Measurements from ENCODE around the gene LRRC8D. TPM values are rescaled to one million over a fixed set of nuclear protein-coding genes. Genes with fewer than 3 reads are reported as not detected.

LRRC8D gene
- polyA plus RNA-seq, 3 donors: 34.8 to 40.2 (median 37.2) TPM

DNA sequence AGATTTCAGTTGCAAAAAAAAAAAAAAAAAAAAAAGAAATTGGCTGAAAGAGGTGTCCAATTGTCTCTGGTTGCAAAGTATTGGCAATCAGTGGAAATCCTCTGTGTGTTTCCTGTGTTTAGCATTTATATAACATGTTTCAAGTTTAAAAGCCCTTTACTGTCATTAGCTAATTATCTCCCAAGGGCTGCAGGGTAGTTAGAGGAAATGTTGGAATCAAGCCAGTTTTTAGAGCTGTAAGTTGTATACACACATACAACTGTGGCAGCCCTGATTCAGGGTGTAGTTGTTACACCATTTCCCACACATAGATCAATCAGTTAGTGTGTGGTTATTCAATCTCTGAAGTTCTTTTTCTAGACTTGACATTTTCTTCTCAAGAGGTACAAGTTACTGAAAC is 165.2 kb downstream of the LRRC8D start:
- no peak for DNase-seq (ENCODE audit: extremely low read depth in 1 of 11, low read depth in 9 of 11, low spot score in 4 of 11)

Other genes with a start within 250 kb of the LRRC8D start
- 1 to 10 TPM; 5.7 to 8.6 (median 6.7) TPM for gene LRRC8C, start 187.9 kb upstream of the LRRC8D start, polyA plus RNA-seq (ENCODE audit: insufficient read length in 3 of 3)
- 10 to 100 TPM; 59.1 to 85.9 (median 69.0) TPM for gene ZNF326, start 174.1 kb downstream of the LRRC8D start, polyA plus RNA-seq (ENCODE audit: insufficient read length in 3 of 3)